HG02852 (cell line): ENCODE measurements around the gene ATP6V1B1.

Source experiments
- ATAC-seq: cut with Tn5 transposase; IDR thresholded peaks from one replicate; pipeline ENCODE4 v1.9.1; 2021; ENCODE audit warnings: mild to moderate bottlenecking, moderate library complexity; ENCODE audit not compliant: unreplicated experiment

The ATP6V1B1 gene

DNA sequence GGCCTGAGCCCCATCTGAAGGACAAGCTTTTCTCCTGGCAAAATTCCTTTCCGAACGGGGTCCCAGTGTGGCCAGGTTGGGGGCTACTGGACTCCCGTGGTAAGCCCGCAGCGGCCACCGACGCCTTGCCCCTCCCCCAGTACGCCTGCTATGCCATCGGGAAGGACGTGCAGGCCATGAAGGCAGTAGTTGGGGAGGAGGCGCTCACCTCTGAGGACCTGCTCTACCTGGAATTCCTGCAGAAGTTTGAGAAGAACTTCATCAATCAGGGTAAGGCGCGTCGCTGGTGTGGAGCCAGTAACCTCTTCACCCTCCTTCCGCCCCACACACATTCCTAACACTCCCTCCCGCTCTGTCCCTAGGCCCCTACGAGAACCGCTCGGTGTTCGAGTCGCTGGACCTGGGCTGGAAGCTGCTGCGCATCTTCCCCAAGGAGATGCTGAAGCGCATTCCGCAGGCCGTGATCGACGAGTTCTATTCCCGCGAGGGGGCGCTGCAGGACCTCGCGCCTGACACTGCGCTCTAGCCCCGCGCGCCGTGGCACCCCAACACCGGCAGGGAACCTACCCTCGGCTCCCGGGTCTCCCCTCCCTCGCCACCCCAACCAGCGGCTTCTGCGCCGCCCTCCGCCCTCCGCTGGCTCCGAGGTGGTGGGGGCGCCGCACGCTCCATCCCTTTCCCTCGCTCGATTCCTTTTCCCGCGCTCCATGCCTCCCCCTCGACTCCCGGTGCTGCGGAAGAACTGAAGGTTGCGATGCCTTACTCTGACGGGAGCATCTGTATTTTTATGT, 29.1 kb downstream of the ATP6V1B1 start:
- peak; percentile 90 for ATAC-seq

DNA sequence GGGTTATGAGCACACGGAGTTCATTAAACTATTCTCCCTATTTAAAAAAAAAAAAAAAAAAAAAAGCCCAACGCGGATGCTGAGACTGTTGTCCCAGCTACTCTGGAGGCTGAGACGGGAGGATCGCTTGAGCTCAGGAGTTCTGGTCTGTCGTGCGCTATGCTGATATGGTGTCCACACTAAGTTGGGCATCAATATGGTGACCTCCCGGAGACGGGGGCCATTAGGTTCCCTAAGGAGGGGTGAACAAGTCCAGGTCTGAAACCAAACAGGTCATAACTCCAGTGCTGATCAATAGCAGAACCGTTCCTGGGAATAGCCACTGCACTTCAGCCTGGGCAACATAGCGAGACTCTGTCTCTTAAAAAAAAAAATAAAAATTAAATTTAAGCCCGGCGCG, 29.8 kb downstream of the ATP6V1B1 start:
- ATAC-seq, result no peak

- no peak for ATAC-seq
These were observed 31.0 kb downstream of the ATP6V1B1 start for GRCh38 chr2:70966681-70967080.

DNA sequence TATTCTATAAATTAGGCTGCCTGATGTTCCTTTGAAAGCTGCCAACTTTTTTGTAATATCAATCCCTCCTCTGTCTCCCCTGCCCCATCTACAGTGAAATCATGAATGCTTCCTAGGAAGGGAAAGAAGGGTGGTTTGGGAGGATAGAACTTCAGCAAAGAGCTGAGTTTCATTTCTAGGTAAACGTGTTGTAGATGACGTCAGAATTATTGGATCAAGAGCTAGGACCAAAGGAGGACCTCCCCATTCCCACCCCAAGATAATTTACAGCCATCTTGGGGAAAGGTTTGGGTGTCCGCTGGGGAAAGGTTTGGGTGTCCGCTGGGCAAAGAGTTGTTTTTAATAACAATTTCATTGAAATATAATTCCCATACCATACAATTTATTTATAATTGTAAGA, 31.5 kb downstream of the ATP6V1B1 start:
- no peak for ATAC-seq

- ATAC-seq, result no peak
These were observed 38.9 kb downstream of the ATP6V1B1 start for GRCh38 chr2:70974592-70974991.

GRCh38 chr2:70975237-70975636, 39.5 kb downstream of the ATP6V1B1 start:
- ATAC-seq, result no peak

- ATAC-seq, result no peak
These were observed 42.0 kb downstream of the ATP6V1B1 start for GRCh38 chr2:70977605-70978205.

- no peak for ATAC-seq
These were observed 42.9 kb downstream of the ATP6V1B1 start, which contains the start of gene ANKRD53 for GRCh38 chr2:70978341-70979179. Gene ANKRD53, plus strand, starts transcription at chr2:70978630. Its CDS starts 16 bp downstream, at chr2:70978646.

- ATAC-seq, result no peak
These were observed 43.4 kb downstream of the ATP6V1B1 start for GRCh38 chr2:70979180-70979488.

- ATAC-seq, result no peak
These were observed 43.9 kb downstream of the ATP6V1B1 start for GRCh38 chr2:70979626-70980025.

DNA sequence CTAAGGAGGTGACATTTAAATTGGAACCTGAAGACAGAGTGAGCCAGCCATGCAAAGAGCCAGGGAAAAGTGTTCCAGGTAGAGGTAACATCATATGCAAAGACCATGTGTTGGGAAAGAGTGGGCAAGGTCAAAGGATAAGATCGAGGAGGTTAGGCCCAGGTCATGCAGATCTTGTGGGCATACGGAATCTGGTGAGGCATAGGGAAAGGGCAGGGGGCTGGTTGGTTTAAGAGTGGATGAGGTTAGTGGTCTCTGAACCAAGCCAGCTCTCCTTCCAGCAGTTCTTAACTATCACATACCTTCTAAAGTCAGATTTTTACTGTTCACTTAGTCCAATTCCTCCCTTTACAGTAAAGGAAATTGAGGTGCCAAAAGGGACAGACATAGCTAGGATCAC, 45.7 kb downstream of the ATP6V1B1 start:
- ATAC-seq, result no peak

GRCh38 chr2:70981866-70982810, 46.4 kb downstream of the ATP6V1B1 start:
- ATAC-seq, result no peak

GRCh38 chr2:70982971-70983370, 47.3 kb downstream of the ATP6V1B1 start:
- no peak for ATAC-seq

DNA sequence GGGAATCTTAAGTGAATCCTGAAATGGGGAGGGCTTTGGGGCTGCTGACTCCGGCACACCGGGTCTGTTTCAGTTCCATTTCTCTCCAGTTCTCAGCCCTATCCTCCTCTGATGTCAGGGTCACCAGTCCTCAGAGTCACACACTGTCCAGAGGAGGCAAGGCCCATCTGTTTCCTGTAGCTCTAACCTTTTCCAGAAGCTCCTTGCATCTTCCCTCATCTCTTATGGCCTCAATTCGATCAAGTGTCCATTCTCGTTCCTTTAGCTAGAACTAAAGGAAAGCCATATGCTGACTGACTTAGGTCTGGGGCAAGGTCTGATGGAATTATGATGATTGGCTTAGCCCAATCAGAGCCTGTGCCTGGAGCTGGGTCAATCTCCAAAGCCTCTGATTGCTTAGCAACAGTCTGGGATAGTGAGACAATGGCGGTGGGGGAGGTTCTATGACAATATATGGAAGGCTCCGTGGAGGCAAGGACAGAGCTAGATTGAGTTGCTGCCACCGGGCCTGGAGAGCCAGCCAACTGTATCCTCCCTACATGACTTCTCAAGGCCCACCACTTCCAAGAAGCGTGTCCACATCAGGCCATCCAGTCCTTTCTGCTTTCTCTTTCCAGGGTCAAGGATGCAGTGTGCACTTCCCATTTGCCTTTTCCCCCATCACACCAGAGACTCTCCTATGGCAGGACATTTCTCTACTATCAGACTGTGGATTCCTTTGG, 48.0 kb downstream of the ATP6V1B1 start:
- no peak for ATAC-seq

- ATAC-seq, result no peak
These were observed 48.5 kb downstream of the ATP6V1B1 start for GRCh38 chr2:70984228-70984575.

- ATAC-seq, result peak; percentile 97
These were observed 49.0 kb downstream of the ATP6V1B1 start for GRCh38 chr2:70984576-70985282.

- no peak for ATAC-seq
These were observed 49.6 kb downstream of the ATP6V1B1 start for GRCh38 chr2:70985283-70985688.

- no peak for ATAC-seq
These were observed 50.3 kb downstream of the ATP6V1B1 start for GRCh38 chr2:70985956-70986355.

- no peak for ATAC-seq
These were observed 50.9 kb downstream of the ATP6V1B1 start for GRCh38 chr2:70986499-70987189.
